Stimulated activated CD8-positive, alpha-beta memory T cell treated with anti-CD3 and anti-CD28 coated beads, Interleukin-4, amount 100 ng/mL, for 48 hours (primary cell): ENCODE results near the gene NCKAP5L.
"Not testable (repeated sequence)": the region's sequence is repeated elsewhere in the genome, so short reads cannot be mapped to it uniquely, and the experiment has no call there.

ENCODE experiments used
- DNase-seq: peaks from one replicate; pipeline ENCODE4 v3.0.0-alpha.2; 2020

NCKAP5L gene

GRCh38 chr12:49796606-49797448, 31.4 kb downstream of the NCKAP5L start:
- no peak for DNase-seq

- DNase-seq, result no peak
Measured at GRCh38 chr12:49796155-49796554, 32.1 kb downstream of the NCKAP5L start.

- no peak for DNase-seq
Measured at GRCh38 chr12:49795654-49796105, 32.5 kb downstream of the NCKAP5L start.

GRCh38 chr12:49794811-49795653, 33.2 kb downstream of the NCKAP5L start:
- DNase-seq, result no peak

- no peak for DNase-seq
Measured at GRCh38 chr12:49794021-49794420, 34.2 kb downstream of the NCKAP5L start.

GRCh38 chr12:49793620-49794019, 34.6 kb downstream of the NCKAP5L start:
- DNase-seq, result no peak

- DNase-seq, result no peak
Measured at GRCh38 chr12:49792976-49793580, 35.1 kb downstream of the NCKAP5L start.

- no peak for DNase-seq
Measured at GRCh38 chr12:49792181-49792970, 35.8 kb downstream of the NCKAP5L start.

GRCh38 chr12:49791700-49792099, 36.5 kb downstream of the NCKAP5L start:
- no peak for DNase-seq

- no peak for DNase-seq
Measured at GRCh38 chr12:49790741-49791555, 37.3 kb downstream of the NCKAP5L start.

GRCh38 chr12:49789992-49790391, 38.2 kb downstream of the NCKAP5L start:
- DNase-seq, result no peak

- no peak for DNase-seq
Measured at GRCh38 chr12:49787672-49788071, 40.5 kb downstream of the NCKAP5L start.

GRCh38 chr12:49784756-49785409, 43.3 kb downstream of the NCKAP5L start:
- no peak for DNase-seq

GRCh38 chr12:49783917-49784676, 44.1 kb downstream of the NCKAP5L start:
- DNase-seq, result no peak

GRCh38 chr12:49780914-49781313, 47.3 kb downstream of the NCKAP5L start:
- DNase-seq, result not testable (repeated sequence)

- DNase-seq, result no peak
Measured at GRCh38 chr12:49779581-49779980, 48.6 kb downstream of the NCKAP5L start.

GRCh38 chr12:49777800-49778748, 50.1 kb downstream of the NCKAP5L start:
- peak; percentile 88 for DNase-seq

- DNase-seq, result no peak
Measured at GRCh38 chr12:49777341-49777740, 50.9 kb downstream of the NCKAP5L start.

- no peak for DNase-seq
Measured at GRCh38 chr12:49776858-49777257, 51.4 kb downstream of the NCKAP5L start.
